HEK293 (cell line): ENCODE data around the gene PPP2R5E.

Experiments used
- CTCF ChIA-PET: fragments of 350-600 bp; formaldehyde crosslinking; extraction: SDS; loops from one replicate; lab custom pipeline; 2021; ENCODE audit warnings: antibody characterized with exemption; lab: Yijun Ruan, JAX
- POLR2A ChIA-PET: fragments of 300-600 bp; formaldehyde crosslinking; extraction: SDS; loops from one replicate; lab custom pipeline; 2020; ENCODE audit warnings: antibody characterized with exemption, inconsistent platforms; lab: Yijun Ruan, JAX
- H3K27ac ChIP-seq: fragments of 200-500 bp; sonication (Bioruptor generic); 2 replicates; pipeline ENCODE4 v1.5.1; 2014; ENCODE audit warnings: low read depth, low read length, control low read depth, inconsistent platforms; ENCODE audit errors: extremely low read depth
- H3K36me3 ChIP-seq, 2 experiments: fragments of 200-500 bp in 1 of 2; sonication (Bioruptor generic) in 1 of 2; 1 replicate in 1 of 2; 2 replicates in 1 of 2; pipeline ENCODE4 v1.5.1; 2014 to 2017; ENCODE audit warnings: inconsistent platforms in 2 of 2, low read length in 2 of 2; ENCODE audit not compliant: control insufficient read depth in 2 of 2, insufficient read depth in 1 of 2
- H3K4me1 ChIP-seq: fragments of 200-500 bp; sonication (Bioruptor generic); 2 replicates; pipeline ENCODE4 v1.5.1; 2014; ENCODE audit warnings: mild to moderate bottlenecking, low read length, inconsistent platforms; ENCODE audit not compliant: control insufficient read depth, insufficient read depth
- H3K4me3 ChIP-seq: 2 replicates; pipeline ENCODE4 v1.5.1; 2011; ENCODE audit warnings: low read depth, mild to moderate bottlenecking, control low read depth, low read length, moderate library complexity
- H3K9me3 ChIP-seq: fragments of 200-500 bp; sonication (Bioruptor generic); 2 replicates; pipeline ENCODE4 v1.5.1; 2014; ENCODE audit warnings: low read depth, low read length, inconsistent platforms; ENCODE audit not compliant: control insufficient read depth, insufficient read depth
- ZNF211 ChIP-seq: fragments of 450-650 bp; formaldehyde crosslinking; IDR thresholded peaks from 2 replicates; pipeline ENCODE4 v1.5.1; 2016; ENCODE audit warnings: low read depth, missing biosample characterization, missing genetic modification characterization
- ZNF24 ChIP-seq: fragments of 450-650 bp; formaldehyde crosslinking; IDR thresholded peaks from 2 replicates; pipeline ENCODE4 v1.5.1; 2016; ENCODE audit warnings: missing biosample characterization, missing genetic modification characterization
- ZNF274 ChIP-seq, 2 experiments: fragments of 200-500 bp in 1 of 2; fragments of 450-650 bp in 1 of 2; sonication (Bioruptor generic) in 1 of 2; formaldehyde crosslinking in 1 of 2; IDR thresholded peaks; 2 replicates each; pipeline versions ENCODE4 v1.5.1 to v1.6.1; 2014 to 2016; ENCODE audit warnings: borderline replicate concordance in 1 of 2, inconsistent platforms in 1 of 2, low read length in 1 of 2, missing biosample characterization in 1 of 2, missing genetic modification characterization in 1 of 2
- ZNF549 ChIP-seq: fragments of 450-650 bp; IDR thresholded peaks from 2 replicates; pipeline ENCODE4 v1.5.1; 2018; ENCODE audit warnings: missing biosample characterization, missing genetic modification characterization, mild to moderate bottlenecking, inconsistent platforms, moderate library complexity
- ZNF555 ChIP-seq: fragments of 450-650 bp; formaldehyde crosslinking; conservative IDR thresholded peaks from 2 replicates; pipeline ENCODE4 v1.5.1; 2017; ENCODE audit warnings: missing biosample characterization, mild to moderate bottlenecking, missing genetic modification characterization, inconsistent platforms
- ZNF621 ChIP-seq: fragments of 450-650 bp; formaldehyde crosslinking; IDR thresholded peaks from 2 replicates; pipeline ENCODE4 v1.5.1; 2017; ENCODE audit warnings: missing biosample characterization, missing genetic modification characterization
- ZNF623 ChIP-seq: fragments of 450-650 bp; formaldehyde crosslinking; IDR thresholded peaks from 2 replicates; pipeline ENCODE4 v1.5.1; 2016; ENCODE audit warnings: missing biosample characterization, missing genetic modification characterization
- ZNF624 ChIP-seq: fragments of 450-650 bp; formaldehyde crosslinking; IDR thresholded peaks from 2 replicates; pipeline ENCODE4 v1.5.1; 2017; ENCODE audit warnings: missing biosample characterization, missing genetic modification characterization
- ZNF837 ChIP-seq: fragments of 450-650 bp; formaldehyde crosslinking; IDR thresholded peaks from 2 replicates; pipeline ENCODE4 v1.5.1; 2016; ENCODE audit warnings: missing biosample characterization, missing genetic modification characterization
- ZNF843 ChIP-seq: fragments of 450-650 bp; formaldehyde crosslinking; IDR thresholded peaks from 2 replicates; pipeline ENCODE4 v1.5.1; 2016; ENCODE audit warnings: missing biosample characterization, missing genetic modification characterization
- TF ChIP-seq, protein P1 (sequence below): fragments of 450-650 bp; formaldehyde crosslinking; IDR thresholded peaks from 2 replicates; pipeline ENCODE4 v1.5.1; 2016; ENCODE audit warnings: missing biosample characterization, missing genetic modification characterization
- TF ChIP-seq, protein P2 (sequence below): fragments of 450-650 bp; formaldehyde crosslinking; IDR thresholded peaks from 2 replicates; pipeline ENCODE4 v1.5.1; 2017; ENCODE audit warnings: missing biosample characterization, missing genetic modification characterization
- TF ChIP-seq, protein P3 (sequence below): fragments of 450-650 bp; formaldehyde crosslinking; IDR thresholded peaks from 2 replicates; pipeline ENCODE4 v1.5.1; 2016; ENCODE audit warnings: missing biosample characterization, missing genetic modification characterization, borderline replicate concordance
- TF ChIP-seq, protein P4 (sequence below): fragments of 450-650 bp; formaldehyde crosslinking; IDR thresholded peaks from 2 replicates; pipeline ENCODE4 v1.5.1; 2016; ENCODE audit warnings: missing biosample characterization, missing genetic modification characterization
- TF ChIP-seq, protein P5 (sequence below): fragments of 450-650 bp; formaldehyde crosslinking; IDR thresholded peaks from 2 replicates; pipeline ENCODE4 v1.5.1; 2017; ENCODE audit warnings: missing biosample characterization, missing genetic modification characterization
- TF ChIP-seq, protein P6 (sequence below): fragments of 450-650 bp; formaldehyde crosslinking; IDR thresholded peaks from 2 replicates; pipeline ENCODE4 v1.5.1; 2016; ENCODE audit warnings: missing biosample characterization, missing genetic modification characterization, low read depth
- TF ChIP-seq, protein P7 (sequence below): fragments of 450-650 bp; formaldehyde crosslinking; IDR thresholded peaks from 2 replicates; pipeline ENCODE4 v1.5.1; 2016; ENCODE audit warnings: missing biosample characterization, missing genetic modification characterization, borderline replicate concordance

PPP2R5E gene

DNA sequence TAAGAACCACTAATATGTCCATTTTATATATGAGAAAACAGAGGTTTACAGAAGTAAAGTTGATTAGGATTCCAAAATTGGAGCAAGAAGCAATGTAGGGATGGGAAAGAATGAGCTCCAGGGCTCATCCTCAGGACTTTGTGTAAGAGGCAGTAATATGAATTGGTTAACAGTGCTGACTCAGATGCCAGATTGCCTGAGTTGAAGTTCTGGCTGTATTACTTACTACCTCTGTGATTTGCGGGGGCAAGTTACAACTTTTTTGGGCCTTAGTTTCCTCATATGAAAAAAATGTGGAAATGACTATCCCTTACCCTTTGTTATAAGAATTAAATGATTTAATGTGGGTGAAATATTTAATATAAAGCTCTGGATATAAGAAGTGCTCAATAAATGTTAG, 35.1 kb upstream of the PPP2R5E start:
- H3K36me3 ChIP-seq, result no peaks in the 10 kb centered on the region
- CTCF ChIA-PET, result interaction anchor here (0.7 kb wide), 1 partner anchor 192 kb away, joined by 3 read pairs; no protein-coding TSS in a partner anchor
- no peaks in the 10 kb centered on the region for H3K9me3 ChIP-seq
- no peak overlapping the region for H3K4me3 ChIP-seq
- H3K4me1 ChIP-seq, result no peaks in the 10 kb centered on the region
- POLR2A ChIA-PET, result no interaction called here
- TF ChIP-seq ZNF843 (tag by site-specific recombination), result no peak
- TF ChIP-seq, protein P1, sequence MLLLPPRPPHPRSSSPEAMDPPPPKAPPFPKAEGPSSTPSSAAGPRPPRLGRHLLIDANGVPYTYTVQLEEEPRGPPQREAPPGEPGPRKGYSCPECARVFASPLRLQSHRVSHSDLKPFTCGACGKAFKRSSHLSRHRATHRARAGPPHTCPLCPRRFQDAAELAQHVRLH (tag by site-specific recombination), result no peak
- TF ChIP-seq ZNF623 (tag by site-specific recombination), result no peak
- TF ChIP-seq ZNF624 (tag by site-specific recombination), result no peak
- TF ChIP-seq, protein P2, sequence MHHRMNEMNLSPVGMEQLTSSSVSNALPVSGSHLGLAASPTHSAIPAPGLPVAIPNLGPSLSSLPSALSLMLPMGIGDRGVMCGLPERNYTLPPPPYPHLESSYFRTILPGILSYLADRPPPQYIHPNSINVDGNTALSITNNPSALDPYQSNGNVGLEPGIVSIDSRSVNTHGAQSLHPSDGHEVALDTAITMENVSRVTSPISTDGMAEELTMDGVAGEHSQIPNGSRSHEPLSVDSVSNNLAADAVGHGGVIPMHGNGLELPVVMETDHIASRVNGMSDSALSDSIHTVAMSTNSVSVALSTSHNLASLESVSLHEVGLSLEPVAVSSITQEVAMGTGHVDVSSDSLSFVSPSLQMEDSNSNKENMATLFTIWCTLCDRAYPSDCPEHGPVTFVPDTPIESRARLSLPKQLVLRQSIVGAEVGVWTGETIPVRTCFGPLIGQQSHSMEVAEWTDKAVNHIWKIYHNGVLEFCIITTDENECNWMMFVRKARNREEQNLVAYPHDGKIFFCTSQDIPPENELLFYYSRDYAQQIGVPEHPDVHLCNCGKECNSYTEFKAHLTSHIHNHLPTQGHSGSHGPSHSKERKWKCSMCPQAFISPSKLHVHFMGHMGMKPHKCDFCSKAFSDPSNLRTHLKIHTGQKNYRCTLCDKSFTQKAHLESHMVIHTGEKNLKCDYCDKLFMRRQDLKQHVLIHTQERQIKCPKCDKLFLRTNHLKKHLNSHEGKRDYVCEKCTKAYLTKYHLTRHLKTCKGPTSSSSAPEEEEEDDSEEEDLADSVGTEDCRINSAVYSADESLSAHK, result no peak
- TF ChIP-seq ZNF211 (tag by site-specific recombination), result no peak
- TF ChIP-seq ZNF555, result no peak
- TF ChIP-seq ZNF837 (tag by site-specific recombination), result no peak
- TF ChIP-seq, protein P3, sequence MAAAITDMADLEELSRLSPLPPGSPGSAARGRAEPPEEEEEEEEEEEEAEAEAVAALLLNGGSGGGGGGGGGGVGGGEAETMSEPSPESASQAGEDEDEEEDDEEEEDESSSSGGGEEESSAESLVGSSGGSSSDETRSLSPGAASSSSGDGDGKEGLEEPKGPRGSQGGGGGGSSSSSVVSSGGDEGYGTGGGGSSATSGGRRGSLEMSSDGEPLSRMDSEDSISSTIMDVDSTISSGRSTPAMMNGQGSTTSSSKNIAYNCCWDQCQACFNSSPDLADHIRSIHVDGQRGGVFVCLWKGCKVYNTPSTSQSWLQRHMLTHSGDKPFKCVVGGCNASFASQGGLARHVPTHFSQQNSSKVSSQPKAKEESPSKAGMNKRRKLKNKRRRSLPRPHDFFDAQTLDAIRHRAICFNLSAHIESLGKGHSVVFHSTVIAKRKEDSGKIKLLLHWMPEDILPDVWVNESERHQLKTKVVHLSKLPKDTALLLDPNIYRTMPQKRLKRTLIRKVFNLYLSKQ (tag by site-specific recombination), result no peak
- TF ChIP-seq, protein P4, sequence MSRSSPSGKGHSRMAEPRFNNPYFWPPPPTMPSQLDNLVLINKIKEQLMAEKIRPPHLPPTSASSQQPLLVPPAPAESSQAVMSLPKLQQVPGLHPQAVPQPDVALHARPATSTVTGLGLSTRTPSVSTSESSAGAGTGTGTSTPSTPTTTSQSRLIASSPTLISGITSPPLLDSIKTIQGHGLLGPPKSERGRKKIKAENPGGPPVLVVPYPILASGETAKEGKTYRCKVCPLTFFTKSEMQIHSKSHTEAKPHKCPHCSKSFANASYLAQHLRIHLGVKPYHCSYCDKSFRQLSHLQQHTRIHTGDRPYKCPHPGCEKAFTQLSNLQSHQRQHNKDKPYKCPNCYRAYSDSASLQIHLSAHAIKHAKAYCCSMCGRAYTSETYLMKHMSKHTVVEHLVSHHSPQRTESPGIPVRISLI (tag by site-specific recombination), result no peak
- TF ChIP-seq ZNF24 (tag by site-specific recombination), result no peak
- TF ChIP-seq ZNF621, result no peak
- TF ChIP-seq, protein P5, sequence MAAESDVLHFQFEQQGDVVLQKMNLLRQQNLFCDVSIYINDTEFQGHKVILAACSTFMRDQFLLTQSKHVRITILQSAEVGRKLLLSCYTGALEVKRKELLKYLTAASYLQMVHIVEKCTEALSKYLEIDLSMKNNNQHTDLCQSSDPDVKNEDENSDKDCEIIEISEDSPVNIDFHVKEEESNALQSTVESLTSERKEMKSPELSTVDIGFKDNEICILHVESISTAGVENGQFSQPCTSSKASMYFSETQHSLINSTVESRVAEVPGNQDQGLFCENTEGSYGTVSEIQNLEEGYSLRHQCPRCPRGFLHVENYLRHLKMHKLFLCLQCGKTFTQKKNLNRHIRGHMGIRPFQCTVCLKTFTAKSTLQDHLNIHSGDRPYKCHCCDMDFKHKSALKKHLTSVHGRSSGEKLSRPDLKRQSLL (tag by site-specific recombination), result no peak
- H3K27ac ChIP-seq, result no peak overlapping the region

DNA sequence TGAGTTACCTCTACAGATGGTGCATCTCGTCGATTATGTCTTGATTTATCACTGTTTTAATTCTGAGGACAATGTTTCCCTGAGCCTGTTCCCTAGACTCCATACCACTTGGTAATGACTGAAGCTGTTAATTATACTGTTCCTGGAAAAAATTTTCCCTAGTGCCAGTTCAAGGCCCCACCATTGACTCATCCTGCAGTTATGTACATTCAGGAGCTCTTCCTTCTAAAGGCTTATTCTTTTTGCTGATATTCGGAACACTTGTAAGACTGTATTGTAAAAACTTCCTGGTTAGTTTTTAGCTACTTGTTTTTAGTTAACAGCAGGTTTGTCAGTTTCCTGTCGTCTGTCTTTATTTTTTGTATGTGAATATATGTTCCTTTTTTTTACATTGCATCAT, 30.4 kb upstream of the PPP2R5E start:
- ChIA-PET CTCF (no interaction called here), POLR2A (interaction anchor here (0.9 kb wide), 1 partner anchor 30 kb away, joined by 4 read pairs; the partner anchor contains the start of gene PPP2R5E)
- no peaks in the 10 kb centered on the region for H3K4me1 ChIP-seq
- no peaks in the 10 kb centered on the region for H3K9me3 ChIP-seq
- H3K36me3 ChIP-seq, result no peaks in the 10 kb centered on the region
- no peak overlapping the region for H3K4me3 ChIP-seq
- no peak overlapping the region for H3K27ac ChIP-seq
- TF ChIP-seq ZNF274 (IDR thresholded peaks at IDR 0.05; ENCODE audit: low read length) (no peak), ZNF274 (tag by site-specific recombination; IDR thresholded peaks at IDR 0.05; ENCODE audit: borderline replicate concordance) (no peak), ZNF549 (tag by site-specific recombination) (no peak)
- TF ChIP-seq, protein P6, sequence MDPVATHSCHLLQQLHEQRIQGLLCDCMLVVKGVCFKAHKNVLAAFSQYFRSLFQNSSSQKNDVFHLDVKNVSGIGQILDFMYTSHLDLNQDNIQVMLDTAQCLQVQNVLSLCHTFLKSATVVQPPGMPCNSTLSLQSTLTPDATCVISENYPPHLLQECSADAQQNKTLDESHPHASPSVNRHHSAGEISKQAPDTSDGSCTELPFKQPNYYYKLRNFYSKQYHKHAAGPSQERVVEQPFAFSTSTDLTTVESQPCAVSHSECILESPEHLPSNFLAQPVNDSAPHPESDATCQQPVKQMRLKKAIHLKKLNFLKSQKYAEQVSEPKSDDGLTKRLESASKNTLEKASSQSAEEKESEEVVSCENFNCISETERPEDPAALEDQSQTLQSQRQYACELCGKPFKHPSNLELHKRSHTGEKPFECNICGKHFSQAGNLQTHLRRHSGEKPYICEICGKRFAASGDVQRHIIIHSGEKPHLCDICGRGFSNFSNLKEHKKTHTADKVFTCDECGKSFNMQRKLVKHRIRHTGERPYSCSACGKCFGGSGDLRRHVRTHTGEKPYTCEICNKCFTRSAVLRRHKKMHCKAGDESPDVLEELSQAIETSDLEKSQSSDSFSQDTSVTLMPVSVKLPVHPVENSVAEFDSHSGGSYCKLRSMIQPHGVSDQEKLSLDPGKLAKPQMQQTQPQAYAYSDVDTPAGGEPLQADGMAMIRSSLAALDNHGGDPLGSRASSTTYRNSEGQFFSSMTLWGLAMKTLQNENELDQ (tag by site-specific recombination), result no peak
- TF ChIP-seq, protein P7, sequence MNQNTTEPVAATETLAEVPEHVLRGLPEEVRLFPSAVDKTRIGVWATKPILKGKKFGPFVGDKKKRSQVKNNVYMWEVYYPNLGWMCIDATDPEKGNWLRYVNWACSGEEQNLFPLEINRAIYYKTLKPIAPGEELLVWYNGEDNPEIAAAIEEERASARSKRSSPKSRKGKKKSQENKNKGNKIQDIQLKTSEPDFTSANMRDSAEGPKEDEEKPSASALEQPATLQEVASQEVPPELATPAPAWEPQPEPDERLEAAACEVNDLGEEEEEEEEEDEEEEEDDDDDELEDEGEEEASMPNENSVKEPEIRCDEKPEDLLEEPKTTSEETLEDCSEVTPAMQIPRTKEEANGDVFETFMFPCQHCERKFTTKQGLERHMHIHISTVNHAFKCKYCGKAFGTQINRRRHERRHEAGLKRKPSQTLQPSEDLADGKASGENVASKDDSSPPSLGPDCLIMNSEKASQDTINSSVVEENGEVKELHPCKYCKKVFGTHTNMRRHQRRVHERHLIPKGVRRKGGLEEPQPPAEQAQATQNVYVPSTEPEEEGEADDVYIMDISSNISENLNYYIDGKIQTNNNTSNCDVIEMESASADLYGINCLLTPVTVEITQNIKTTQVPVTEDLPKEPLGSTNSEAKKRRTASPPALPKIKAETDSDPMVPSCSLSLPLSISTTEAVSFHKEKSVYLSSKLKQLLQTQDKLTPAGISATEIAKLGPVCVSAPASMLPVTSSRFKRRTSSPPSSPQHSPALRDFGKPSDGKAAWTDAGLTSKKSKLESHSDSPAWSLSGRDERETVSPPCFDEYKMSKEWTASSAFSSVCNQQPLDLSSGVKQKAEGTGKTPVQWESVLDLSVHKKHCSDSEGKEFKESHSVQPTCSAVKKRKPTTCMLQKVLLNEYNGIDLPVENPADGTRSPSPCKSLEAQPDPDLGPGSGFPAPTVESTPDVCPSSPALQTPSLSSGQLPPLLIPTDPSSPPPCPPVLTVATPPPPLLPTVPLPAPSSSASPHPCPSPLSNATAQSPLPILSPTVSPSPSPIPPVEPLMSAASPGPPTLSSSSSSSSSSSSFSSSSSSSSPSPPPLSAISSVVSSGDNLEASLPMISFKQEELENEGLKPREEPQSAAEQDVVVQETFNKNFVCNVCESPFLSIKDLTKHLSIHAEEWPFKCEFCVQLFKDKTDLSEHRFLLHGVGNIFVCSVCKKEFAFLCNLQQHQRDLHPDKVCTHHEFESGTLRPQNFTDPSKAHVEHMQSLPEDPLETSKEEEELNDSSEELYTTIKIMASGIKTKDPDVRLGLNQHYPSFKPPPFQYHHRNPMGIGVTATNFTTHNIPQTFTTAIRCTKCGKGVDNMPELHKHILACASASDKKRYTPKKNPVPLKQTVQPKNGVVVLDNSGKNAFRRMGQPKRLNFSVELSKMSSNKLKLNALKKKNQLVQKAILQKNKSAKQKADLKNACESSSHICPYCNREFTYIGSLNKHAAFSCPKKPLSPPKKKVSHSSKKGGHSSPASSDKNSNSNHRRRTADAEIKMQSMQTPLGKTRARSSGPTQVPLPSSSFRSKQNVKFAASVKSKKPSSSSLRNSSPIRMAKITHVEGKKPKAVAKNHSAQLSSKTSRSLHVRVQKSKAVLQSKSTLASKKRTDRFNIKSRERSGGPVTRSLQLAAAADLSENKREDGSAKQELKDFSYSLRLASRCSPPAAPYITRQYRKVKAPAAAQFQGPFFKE, result no peak
